Activated naive CD8-positive, alpha-beta T cell treated with anti-CD3 and anti-CD28 coated beads, Interleukin-2, amount 50 U/mL, for 16 hours (primary cell): ENCODE measurements around the gene MXRA8.
"Not testable (repeated sequence)": the region's sequence is repeated elsewhere in the genome, so short reads cannot be mapped to it uniquely, and the experiment has no call there.

Experiments used
- DNase-seq: peaks from one replicate; pipeline ENCODE4 v3.0.0-alpha.2; 2020; ENCODE audit warnings: low read depth, low spot score

The MXRA8 gene

DNA sequence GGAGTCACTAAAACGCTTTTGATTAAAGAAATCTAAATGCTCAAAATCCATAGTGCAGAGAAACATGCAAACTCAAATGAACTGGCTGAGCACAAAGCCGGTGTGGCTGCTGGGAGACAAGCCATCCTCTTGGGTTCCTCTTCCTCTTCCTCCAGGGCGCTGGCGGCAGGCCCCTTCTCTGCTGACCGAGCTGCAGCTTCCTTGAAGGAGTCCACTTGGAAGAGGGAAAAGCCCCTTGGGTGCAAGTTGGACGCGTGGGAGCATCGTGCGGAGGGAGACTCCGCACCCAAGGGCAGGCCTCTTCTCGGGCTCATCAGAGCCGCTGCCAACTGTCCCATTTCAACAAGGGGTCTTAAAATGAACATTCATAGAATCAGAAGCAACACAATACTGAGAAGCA lies 32.9 kb upstream of the MXRA8 start:
- DNase-seq, result no peak

DNA sequence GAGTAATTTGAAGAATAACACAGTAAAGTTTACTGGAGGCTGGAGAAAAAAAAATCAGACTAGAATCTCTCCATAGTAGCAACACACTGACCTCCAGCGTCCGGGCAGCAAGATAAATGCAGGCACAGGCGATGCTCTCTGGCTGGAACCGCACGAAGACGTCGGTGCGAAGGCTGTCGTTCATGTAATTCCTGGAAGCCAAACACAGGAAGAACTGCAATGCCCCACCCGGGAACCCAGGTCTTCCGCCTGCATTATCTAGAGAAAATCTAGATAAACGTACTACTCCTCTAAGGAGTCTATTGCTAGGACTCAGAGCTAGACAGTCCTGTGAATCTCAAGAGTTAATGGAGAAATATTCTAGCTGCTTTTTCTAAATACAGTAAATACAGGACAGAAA lies 32.3 kb upstream of the MXRA8 start:
- DNase-seq, result no peak

DNA sequence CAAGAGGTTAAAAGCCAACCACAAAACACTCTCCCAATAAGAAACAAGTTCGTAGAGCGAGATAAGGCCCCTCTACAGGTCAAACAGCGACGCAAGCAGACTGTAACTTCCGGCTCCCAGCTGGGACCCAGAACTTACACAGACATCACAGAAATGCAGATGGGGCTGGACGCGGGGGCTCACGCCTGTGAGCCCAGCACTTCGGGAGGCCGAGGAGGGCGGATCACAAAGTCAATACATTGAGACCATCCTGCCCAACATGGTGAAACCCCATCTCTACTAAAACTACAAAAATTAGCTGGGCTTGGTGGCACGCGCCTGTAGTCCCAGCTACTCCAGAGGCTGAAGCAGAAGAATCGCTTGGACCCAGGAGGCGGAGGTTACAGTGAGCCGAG lies 29.7 kb upstream of the MXRA8 start:
- DNase-seq, result no peak

DNA sequence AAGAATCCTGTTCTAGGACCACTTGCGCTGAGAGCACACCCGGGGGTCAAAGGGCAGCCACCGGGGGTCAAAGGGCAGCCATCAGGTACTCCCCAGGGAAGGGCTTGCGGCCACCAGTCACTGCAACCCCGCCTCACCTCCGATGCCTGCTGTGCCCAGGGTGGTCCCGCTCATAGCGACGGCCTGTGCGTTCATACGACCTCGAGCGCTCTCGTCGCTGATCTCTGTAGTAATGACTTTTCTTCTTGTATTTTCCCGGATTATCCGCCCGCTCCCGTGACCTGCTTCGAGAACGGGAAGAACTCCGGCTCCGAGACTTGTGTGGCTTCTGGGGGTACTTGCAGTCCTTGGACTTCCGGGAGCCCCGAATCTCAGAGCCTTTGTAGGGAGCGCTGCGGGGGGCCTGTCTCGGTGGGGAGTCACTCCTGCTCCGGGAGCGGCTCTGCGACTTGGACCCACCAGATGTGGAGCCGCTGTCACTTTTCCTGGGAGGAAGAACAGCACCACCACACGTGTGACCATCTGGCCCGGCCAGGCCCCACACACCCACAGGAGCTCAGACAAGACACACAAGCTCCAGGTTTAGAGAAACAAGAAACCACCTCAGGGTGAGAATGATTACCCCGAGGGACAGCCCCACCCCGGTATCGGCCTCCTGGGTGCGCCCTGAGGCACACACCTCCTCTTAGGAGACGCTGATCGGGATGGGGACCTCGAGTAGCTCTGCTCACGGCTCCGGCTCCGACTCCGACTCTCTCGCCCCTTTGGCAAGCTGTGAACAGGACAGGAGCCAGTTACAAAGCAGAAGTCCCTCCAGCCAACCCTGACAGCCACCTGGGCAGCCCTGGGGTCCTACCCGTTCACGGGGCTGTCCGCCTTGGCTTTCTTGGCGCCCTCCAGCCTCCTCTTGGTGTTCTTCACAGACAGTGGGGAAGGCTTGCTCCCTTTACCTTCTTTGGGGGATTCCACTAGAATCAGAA lies 29.0 kb upstream of the MXRA8 start:
- no peak for DNase-seq

DNA sequence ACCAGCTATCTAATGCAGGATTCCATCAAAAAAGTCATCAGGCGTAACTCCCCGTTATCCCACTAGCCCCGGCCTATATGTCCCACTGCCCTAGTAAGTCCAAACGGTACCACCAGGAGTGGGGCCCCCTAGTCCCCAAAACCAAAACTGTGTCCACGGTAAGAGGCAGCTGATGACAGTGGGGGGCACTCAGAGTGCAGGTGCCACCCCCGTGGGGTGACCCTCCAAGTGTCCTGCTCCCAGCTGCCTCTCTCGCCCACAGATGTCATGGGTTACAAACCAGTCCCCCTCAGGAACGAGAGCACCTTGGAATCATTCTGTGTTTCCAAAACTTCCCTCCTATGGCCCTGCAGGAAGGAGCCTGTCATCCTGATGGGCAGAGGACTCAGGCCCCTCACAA lies 27.6 kb upstream of the MXRA8 start:
- no peak for DNase-seq

DNA sequence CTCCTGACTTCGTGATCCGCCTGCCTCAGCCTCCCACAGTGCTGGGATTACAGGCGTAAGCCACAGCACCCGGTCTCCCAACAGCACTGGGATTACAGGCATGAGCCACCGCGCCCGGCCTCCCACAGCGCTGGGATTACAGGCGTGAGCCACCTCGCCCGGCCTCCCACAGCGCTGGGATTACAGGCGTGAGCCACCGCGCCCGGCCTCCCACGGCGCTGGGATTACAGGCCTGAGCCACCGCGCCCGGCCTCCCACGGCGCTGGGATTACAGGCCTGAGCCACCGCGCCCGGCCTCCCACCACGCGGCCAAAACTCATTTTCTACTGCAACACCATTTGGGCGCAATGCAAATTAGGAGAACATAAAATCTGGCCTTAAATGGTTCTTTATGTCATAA lies 27.0 kb upstream of the MXRA8 start:
- DNase-seq, result not testable (repeated sequence)

- DNase-seq, result no peak
Observed at GRCh38 chr1:1381294-1381693, 22.9 kb upstream of the MXRA8 start.

- DNase-seq, result no peak
Observed at GRCh38 chr1:1380860-1381259, 22.5 kb upstream of the MXRA8 start.

DNA sequence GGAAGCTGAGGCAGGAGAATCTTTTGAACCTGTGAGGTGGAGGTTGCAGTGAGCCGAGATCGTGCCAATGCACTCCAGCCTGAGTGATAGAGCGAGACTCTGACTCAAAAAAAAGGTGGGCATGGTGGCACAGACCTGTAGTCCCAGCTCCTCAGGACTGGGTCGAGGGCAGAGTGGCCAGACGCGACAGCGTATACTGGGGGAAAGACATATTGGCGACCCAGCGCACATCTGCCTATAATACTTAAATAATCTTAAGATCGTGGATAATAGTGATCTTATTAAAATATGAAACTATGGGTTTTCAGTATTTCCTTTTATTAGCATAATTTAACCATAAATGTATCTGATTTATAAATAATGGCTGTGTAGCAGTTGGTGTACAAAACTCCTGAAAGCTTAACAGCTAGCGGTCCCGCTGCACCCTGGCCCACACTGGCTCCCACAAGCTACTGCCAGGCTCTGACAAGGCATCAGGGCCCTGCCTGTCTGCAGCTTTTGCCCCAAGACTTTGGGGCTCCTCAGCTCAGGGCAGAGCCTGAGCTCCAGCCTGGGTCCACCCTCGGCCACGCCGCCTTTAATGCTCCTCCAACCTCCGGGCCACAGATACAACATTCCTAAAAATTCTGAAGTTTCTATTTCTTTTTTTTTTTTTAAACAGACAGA lies 19.3 kb upstream of the MXRA8 start:
- no peak for DNase-seq

DNA sequence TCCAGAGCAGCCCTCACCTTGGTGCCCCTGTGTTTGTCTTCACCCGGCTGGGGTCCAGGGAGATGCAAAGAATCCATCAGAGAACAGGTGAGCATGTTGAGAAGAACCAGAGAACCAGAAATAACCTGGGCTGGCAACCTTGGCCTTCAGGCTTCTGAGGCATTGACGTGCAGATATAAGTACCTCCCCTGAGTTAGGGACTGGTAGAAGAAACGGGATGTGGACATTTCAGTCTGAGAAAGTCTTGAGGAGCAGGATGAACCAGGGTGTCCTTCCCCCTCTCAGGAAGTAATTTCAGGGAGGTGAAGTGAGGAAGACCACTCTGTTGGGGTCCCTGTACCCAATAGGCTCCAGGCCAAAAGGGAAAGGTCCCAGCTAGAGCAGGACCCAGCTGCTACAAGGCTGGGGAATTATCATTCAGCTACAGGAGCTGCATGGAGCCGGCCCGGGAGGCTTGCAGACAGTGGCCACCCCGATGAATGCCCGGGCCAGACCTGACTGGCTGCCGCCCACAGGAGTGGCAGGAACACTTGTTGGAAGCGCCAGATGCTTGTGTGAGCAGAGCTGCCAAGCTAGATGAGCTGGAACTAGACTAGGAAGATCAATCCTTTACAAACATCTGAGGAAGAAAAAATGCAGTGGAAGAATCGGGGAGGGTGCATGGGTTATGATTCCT lies 18.3 kb upstream of the MXRA8 start:
- no peak for DNase-seq

GRCh38 chr1:1374929-1375662 lies 16.7 kb upstream of the MXRA8 start, which contains the start of gene AURKAIP1:
TSS of gene AURKAIP1 (minus strand) at chr1:1375207. CDS start at chr1:1374756, 451 bp downstream.
- peak; percentile 91 for DNase-seq

DNA sequence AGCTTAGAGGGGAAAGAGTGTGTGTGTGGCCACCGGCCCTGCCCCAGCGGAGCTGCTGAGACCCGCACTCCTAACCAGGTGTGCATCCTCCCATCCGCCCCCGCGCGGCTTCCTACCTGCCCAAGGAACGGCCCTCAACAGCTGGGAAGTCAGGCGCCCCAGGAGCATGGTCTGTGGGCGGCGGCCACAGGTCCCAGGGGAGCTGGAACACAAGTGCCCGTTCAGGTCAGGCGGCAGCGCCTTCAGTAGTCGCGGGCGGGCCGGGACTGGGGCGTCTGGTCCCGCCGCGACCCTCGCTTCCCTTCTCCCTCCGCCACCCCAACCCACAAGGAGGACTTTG lies 16.2 kb upstream of the MXRA8 start:
- no peak for DNase-seq

- no peak for DNase-seq
Observed at GRCh38 chr1:1373815-1374588, 15.6 kb upstream of the MXRA8 start.

- no peak for DNase-seq
Observed at GRCh38 chr1:1373051-1373814, 14.9 kb upstream of the MXRA8 start.

DNA sequence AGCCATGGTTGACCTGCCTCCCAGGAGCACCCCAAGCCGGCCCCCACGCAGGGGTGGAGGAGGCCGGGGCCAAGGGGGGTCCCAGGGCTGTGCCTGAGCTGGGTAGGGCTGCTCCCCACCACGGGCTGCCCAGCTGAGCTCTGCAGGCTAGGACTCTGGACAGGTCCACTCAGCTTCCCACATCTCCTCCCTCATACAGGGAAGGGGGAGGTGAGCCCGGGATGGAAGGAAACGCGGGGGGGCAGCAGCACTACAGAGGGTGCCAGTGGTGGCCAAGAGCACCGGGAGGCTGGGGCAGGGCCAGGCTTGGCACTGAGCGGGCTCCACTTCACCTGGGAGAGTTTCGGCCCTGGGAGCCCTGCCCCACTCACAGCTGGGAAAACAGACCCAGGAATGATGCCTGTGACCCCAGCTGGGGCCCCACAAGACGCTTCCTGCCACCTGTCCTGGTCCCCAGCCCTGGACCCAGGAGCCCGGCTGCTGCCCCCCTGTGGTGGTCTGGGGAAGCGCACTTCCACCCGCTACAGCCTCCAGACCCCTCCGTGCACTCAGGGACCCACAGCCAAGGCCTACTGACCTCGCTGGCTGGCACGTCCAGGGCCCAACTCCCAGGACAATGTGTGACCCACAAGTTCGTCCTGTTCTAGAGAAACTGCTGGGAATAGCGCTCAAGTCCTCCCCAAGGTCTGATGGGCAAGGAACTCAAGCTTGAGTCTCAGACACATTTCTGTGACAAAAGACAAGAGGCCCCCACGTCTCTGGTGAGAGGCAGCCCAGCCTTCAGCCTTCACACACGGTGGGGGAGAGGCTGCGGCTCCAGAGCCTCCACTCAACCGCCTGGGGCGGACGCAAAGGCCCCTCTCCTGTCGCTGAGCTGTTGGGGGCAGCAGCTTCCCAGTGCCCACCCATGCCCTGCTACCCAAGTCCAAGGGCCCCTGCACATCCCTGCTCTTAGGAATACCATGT lies 13.7 kb upstream of the MXRA8 start:
- DNase-seq, result peak; percentile 56

DNA sequence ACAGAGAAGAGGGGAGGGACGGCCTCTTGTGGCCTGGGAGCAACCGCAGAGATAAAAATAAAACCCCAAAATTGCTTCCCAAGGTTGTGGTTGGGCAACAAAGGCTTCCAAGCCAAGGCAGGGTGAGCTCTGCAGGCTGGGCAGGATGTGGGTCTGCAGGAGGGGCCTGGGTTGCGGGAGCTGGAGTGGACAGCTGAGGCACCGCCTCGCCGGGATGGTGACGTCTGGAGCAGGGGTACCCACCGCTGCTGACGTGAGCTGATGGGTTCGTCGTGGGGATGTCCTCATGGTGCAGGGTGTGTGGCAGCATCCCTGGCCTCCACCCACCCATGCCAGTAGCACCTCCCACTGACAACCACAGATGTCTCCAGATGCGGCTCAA lies 13.0 kb upstream of the MXRA8 start:
- no peak for DNase-seq

DNA sequence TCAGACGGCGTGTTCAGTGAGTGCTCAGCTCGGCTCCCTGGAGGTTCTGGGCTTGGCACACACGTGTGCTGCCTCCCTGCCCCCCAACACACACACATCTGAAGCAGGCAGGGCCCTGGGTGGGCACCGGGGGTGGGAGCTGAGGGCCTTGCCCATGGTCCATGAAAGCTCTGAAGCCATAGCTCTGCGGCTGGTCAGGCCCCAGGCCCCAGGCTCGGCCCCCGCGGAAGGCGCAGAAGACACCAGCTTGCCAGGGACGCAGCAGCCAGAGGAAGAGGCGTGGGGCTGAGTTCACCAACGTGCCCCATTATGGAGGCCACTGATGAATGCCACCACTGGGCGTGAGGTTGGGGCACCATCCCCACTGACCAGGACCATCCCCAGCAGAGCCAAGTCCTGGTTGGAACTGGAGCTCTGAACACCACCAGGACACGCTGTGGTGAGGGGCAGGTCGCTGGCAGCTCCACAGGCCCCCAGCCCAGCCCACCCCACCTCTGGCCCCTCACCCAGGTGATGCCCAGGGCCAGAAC lies 12.5 kb upstream of the MXRA8 start:
- DNase-seq, result no peak

DNA sequence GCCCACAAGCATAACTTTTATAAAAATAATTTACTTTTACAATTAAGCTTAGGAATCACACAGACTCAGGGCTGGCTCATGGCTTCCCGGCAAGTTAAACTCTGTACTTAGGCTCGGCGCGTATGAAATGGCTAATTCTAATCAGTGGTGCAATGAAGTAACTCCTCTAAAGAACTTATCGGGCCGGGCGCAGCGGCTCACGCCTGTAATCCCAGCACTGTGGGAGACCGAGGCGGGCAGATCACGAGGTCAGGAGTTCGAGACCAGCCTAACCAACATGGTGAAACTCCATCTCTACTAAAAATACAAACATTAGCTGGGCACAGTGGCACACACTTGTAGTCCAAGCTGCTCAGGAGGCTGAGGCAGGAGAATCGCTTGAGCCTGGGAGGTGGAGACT lies 11.7 kb upstream of the MXRA8 start:
- DNase-seq, result not testable (repeated sequence)

GRCh38 chr1:1367315-1367714 lies 9.0 kb upstream of the MXRA8 start:
- DNase-seq, result no peak
